Adipose tissue (tissue), 3 donors: ENCODE results near the gene ITPKB. TPM values are rescaled to one million over a fixed set of nuclear protein-coding genes. Genes with fewer than 3 reads are reported as not detected.

Source experiments
- H3K27ac ChIP-seq: one replicate; pipeline ENCODE4 v1.5.1; 2013; ENCODE audit warnings: low read depth, low read length
- WGBS, 3 donors: extraction: QIAGEN DNeasy Blood & Tissue Kit; methylation state at CpG; one replicate each; pipeline ENCODE4 v1.1.7; 2013; 5-methylcytosine and 5-hydroxymethylcytosine counted together
- polyA plus RNA-seq, 3 donors: library from polyadenylated mRNA; stranded (reverse); fragments of 200-250 nt; gene quantifications; one replicate each; pipeline ENCODE4 v1.2.3, GENCODE V29; 2013
- donor health status: healthy with polysubstance abuse.
- donor health status: Bipolar disorder and iron deficiency.
- donor health status: healthy.

ITPKB gene
- polyA plus RNA-seq, 3 donors, result 5.3 to 18.6 (median 17.0) TPM

- 78 to 93% (median 92%) methylated on average over 12 of the region's 12 CpGs for WGBS, 3 donors
- no peak overlapping the region for H3K27ac ChIP-seq
Observed at GRCh38 chr1:226651041-226651731, 87.9 kb downstream of the ITPKB start.

- 71 to 80% (median 72%) methylated on average over 11 of the region's 11 CpGs for WGBS, 3 donors
- H3K27ac ChIP-seq, result no peak overlapping the region
Observed at GRCh38 chr1:226650236-226650841, 88.7 kb downstream of the ITPKB start.

GRCh38 chr1:226649780-226650179, 89.3 kb downstream of the ITPKB start:
- WGBS, 3 donors, result 56 to 72% (median 70%) methylated on average over 7 of the region's 7 CpGs
- no peak overlapping the region for H3K27ac ChIP-seq

DNA sequence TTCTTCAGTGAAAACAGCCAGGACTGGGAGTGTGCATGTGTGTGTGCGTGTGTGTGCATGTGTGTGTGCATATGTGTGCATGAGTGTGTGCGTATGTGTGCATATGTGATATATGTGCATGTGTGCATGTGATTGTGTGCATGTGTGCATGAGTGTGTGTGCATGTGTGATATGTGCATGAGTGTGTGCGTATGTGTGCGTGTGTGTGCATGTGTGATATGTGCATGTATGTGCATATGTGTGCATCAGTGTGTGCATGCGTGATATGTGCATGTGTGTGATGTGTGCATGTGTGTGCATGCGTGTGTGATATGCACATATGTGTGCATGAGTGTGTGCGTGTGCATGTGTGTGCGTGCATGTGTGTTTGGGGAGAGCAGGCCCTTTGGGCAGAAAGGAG, 89.8 kb downstream of the ITPKB start:
- 93 to 97% (median 97%) methylated on average over 8 of the region's 8 CpGs for WGBS, 3 donors
- H3K27ac ChIP-seq, result no peak overlapping the region

DNA sequence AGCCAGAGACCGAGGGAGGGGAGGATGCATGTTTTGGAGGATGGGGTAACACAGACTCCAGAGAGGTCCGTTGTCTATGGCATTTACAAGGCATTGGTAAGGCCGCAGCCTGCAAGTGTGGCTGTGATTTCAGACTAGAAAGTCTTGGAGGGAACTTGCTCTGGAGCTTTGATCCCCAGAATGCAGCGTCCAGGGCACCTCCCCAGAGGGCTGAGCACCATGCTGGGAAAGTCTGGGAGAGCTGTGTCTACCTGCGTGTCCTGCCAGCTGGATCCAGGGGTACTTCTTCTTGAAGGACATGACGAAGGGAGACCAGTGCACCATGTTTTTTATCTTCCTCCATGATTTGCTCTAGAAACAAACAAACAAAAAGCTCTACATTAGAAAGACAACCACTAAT, 90.7 kb downstream of the ITPKB start:
- WGBS, 3 donors, result 89 to 92% (median 91%) methylated on average over 6 of the region's 6 CpGs
- no peak overlapping the region for H3K27ac ChIP-seq

- WGBS, 3 donors, result 92 to 95% (median 94%) methylated on average over 8 of the region's 8 CpGs
- no peak overlapping the region for H3K27ac ChIP-seq
Observed at GRCh38 chr1:226647719-226648118, 91.4 kb downstream of the ITPKB start.

DNA sequence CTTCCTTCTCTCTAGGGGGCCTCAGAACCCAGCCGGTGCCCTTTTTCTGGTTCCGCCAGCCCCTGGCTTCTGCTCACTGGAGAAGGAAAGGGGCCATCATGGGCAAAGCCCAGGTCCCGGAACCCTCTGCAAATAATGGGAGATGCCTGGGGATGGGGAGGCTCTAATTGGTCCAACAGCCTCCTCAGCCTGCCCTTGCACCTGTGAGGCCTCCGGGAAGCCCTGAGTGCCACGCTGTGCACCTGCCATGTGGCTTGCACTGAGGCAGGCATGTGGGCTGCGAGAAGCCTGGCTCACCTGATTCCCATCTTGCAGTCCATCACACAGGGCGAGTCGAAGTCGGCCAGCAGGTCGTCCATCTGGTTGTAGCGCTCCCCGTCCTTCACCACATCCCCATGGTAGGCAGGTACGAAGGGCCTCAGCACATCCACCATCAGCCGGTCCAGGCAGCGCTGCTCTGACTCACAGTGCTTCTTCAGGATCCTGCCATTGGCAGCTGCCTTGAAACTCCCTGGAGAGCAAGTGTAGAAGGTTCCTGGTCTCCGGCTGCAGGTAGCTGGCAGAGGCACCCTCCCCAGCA, 92.1 kb downstream of the ITPKB start:
- 95 to 98% (median 95%) methylated on average over 16 of the region's 16 CpGs for WGBS, 3 donors
- H3K27ac ChIP-seq, result no peak overlapping the region

- no peak overlapping the region for H3K27ac ChIP-seq
- WGBS, 3 donors, result 77 to 90% (median 86%) methylated on average over 18 of the region's 18 CpGs
Observed at GRCh38 chr1:226646026-226646869, 92.8 kb downstream of the ITPKB start.

- no peak overlapping the region for H3K27ac ChIP-seq
Observed at GRCh38 chr1:226645279-226645976, 93.7 kb downstream of the ITPKB start.

GRCh38 chr1:226644541-226645176, 94.4 kb downstream of the ITPKB start:
- 83 to 92% (median 86%) methylated on average over 10 of the region's 10 CpGs for WGBS, 3 donors
- H3K27ac ChIP-seq, result no peak overlapping the region

More at GRCh38 chr1:226645279-226645976, 93.7 kb downstream of the ITPKB start:
- 78 to 88% (median 82%) methylated on average over 10 of the region's 10 CpGs for WGBS, 3 donors

DNA sequence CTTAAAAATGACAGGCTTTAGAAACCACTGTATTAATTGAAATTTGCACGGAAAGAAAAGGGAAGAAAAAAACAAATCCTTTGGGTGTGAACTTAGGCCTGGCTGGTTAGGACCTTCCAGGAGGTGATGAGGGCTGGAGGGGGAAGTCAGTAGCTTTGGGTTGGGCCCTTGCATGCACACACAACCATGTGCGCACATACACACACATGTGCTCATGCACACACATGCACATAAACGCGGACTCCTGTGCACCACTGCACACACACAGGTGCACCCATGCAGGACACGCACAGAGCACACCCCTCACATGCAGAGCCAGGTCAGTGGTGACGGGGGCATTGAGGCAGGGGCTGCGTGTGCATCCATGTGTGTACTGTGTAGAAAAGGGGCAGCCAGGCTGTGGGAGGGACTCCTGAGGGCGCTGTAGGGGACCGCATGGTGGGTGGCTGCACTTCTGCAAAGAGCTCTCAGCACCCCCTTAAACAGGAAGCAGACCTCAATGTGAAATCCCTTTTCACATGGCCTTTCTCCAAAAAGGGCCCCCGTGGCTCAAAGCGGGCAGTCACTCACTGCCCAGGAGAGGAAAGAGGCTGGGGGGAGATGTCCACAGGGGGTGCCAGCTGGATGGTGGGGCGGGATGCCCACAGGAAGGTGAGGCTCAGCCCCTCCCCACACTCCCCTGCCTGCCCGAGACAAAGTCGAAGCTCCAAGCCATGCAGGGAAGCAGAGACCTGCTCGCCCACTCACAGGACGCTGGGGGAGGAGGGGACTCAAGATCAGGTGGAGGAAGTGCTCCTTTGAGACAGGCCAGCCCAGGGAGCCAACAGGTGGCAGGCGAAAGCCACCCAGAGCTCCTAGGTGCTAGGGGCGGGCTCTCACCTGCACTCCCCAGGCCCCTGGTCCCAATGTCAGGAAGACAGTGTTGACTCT, 95.2 kb downstream of the ITPKB start:
- no peak overlapping the region for H3K27ac ChIP-seq
- WGBS, 3 donors, result 56 to 81% (median 57%) methylated on average over 17 to 18 of the region's 18 CpGs

DNA sequence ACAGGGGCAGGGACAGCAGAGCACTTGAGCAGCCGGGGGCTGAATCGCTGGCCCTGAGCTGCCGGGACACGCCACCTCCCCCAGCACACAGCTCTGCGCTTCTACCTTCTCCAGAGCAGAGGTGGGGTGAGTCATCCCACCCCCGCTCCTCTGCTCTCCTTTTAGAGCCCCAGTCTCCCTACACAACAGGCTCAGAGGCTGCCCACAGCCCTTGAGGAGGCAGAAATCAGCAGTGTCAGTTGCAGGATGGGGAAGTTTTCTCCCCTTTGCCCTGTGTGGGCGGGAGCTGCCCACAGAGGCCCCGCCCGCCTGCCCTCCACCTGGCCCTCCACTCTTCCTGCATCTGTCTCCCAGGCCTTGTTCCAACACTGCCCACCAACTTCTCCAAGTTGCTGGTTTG, 95.9 kb downstream of the ITPKB start:
- no peak overlapping the region for H3K27ac ChIP-seq
- WGBS, 3 donors, result 48 to 85% (median 64%) methylated on average over 9 of the region's 9 CpGs

DNA sequence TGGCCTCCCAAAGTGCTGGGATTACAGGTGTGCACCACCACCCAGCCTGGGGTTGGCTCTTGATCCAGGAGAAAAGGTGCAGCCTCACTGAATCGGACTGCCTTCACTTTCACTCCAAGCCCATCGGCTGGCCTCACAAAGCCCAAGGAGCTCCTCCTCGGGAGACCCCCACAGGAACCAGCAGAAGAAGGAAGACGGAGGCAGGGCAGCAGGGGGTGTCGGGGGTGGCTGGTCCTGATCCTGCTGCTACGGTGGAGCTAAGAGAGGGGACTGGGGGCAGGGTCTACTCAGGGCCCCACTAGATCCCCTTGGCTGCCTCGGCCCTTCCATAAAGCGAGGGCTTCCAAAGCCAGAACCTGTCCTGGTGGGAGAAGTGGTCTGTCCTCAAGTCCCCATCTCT, 96.7 kb downstream of the ITPKB start:
- H3K27ac ChIP-seq, result no peak overlapping the region
- WGBS, 3 donors, result 89 to 98% (median 90%) methylated on average over 8 of the region's 8 CpGs

GRCh38 chr1:226641671-226642231, 97.3 kb downstream of the ITPKB start:
- 91 to 95% (median 92%) methylated on average over 19 to 23 of the region's 23 CpGs for WGBS, 3 donors
- H3K27ac ChIP-seq, result no peak overlapping the region

DNA sequence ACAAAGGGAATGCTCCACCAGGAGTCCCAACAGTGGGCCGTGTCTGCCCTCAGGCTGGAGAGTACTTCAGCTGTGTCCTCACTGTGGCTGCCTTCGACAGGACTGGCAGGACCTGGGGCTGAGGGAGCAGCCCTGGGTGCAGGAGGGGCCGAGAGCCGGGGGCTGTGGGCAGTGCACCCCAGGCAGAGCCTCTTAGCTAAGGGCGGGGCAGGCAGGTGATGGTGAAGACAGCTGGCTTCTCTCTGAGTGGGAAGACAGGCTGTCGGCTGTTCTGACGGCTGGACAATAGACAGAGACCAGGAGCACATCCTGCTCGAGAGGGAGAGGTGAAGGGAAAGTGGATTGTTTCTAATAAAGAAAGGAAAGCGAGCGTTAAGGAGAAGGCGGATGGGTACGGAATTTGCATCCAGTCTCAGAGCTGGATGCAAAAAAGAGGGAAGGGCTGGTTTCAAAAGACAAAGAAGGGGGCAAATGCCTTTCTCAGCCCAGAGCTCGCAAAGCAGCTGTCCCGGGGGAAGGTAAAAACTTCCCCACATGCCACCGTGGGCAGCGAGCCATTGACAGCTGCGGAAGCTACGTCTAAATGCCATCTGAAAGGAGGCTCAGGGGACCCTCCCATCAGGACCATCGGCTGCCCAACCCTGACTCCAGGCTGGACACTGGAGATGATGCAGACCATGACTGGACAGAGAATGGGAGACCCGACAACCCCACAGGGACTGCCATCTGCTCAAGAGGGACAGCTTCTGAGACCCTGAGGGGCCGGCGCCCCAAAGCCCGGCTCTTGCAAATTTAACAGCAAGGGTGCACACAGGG, 98.6 kb downstream of the ITPKB start:
- H3K27ac ChIP-seq, result no peak overlapping the region
- 82 to 90% (median 86%) methylated on average over 23 of the region's 23 CpGs for WGBS, 3 donors

GRCh38 chr1:226639631-226640061, 99.4 kb downstream of the ITPKB start:
- WGBS, 3 donors, result 91 to 95% (median 91%) methylated on average over 12 to 18 of the region's 18 CpGs
- no peak overlapping the region for H3K27ac ChIP-seq
